GM12801 (cell line): ENCODE data around the gene NPC1L1.

Experiments used
- CTCF ChIP-seq: IDR thresholded peaks from one replicate; pipeline ENCODE4 v1.5.1; 2011; ENCODE audit warnings: control low read depth; ENCODE audit not compliant: insufficient read length; ENCODE audit errors: extremely low read depth

Gene NPC1L1

GRCh38 chr7:44547536-44548231 lies 6.6 kb upstream of the NPC1L1 start:
- no peak for TF ChIP-seq CTCF

- TF ChIP-seq CTCF, result no peak
Observed at GRCh38 chr7:44541876-44542610, 913 bp upstream of the NPC1L1 start.

GRCh38 chr7:44540592-44541027 lies 520 bp downstream of the NPC1L1 start:
- no peak for TF ChIP-seq CTCF

GRCh38 chr7:44539669-44540506 lies 1.2 kb downstream of the NPC1L1 start:
- TF ChIP-seq CTCF, result no peak

- TF ChIP-seq CTCF, result no peak
Observed at GRCh38 chr7:44538798-44539668, 2.1 kb downstream of the NPC1L1 start.

- no peak for TF ChIP-seq CTCF
Observed at GRCh38 chr7:44538093-44538797, 2.9 kb downstream of the NPC1L1 start.
